GM19023 (cell line): ENCODE data around the gene CR1.
"Not testable (repeated sequence)": the region's sequence is repeated elsewhere in the genome, so short reads cannot be mapped to it uniquely, and the experiment has no call there.

Source experiments
- ATAC-seq: cut with Tn5 transposase; IDR thresholded peaks from one replicate; pipeline ENCODE4 v1.9.1; 2021; ENCODE audit warnings: mild to moderate bottlenecking, moderate library complexity; ENCODE audit not compliant: unreplicated experiment

The CR1 gene

GRCh38 chr1:207502726-207503125 is 6.8 kb downstream of the CR1 start:
- ATAC-seq = no peak

- no peak for ATAC-seq
These were observed 8.0 kb downstream of the CR1 start for GRCh38 chr1:207503950-207504349.

GRCh38 chr1:207504438-207504837 is 8.5 kb downstream of the CR1 start:
- ATAC-seq = no peak

- no peak for ATAC-seq
These were observed 14.5 kb downstream of the CR1 start for GRCh38 chr1:207510444-207510843.

GRCh38 chr1:207514890-207515289 is 18.9 kb downstream of the CR1 start:
- no peak for ATAC-seq

GRCh38 chr1:207516729-207517128 is 20.8 kb downstream of the CR1 start:
- no peak for ATAC-seq

- no peak for ATAC-seq
These were observed 22.8 kb downstream of the CR1 start for GRCh38 chr1:207518608-207519236.

- no peak for ATAC-seq
These were observed 23.8 kb downstream of the CR1 start for GRCh38 chr1:207519505-207520399.

GRCh38 chr1:207520400-207521345 is 24.7 kb downstream of the CR1 start:
- ATAC-seq = not testable (repeated sequence)

GRCh38 chr1:207525239-207525638 is 29.3 kb downstream of the CR1 start:
- ATAC-seq = not testable (repeated sequence)

- ATAC-seq = not testable (repeated sequence)
These were observed 32.4 kb downstream of the CR1 start for GRCh38 chr1:207528401-207528800.

GRCh38 chr1:207536263-207536662 is 40.3 kb downstream of the CR1 start:
- not testable (repeated sequence) for ATAC-seq

GRCh38 chr1:207546677-207547357 is 50.9 kb downstream of the CR1 start:
- not testable (repeated sequence) for ATAC-seq

GRCh38 chr1:207554823-207555222 is 58.9 kb downstream of the CR1 start:
- not testable (repeated sequence) for ATAC-seq

GRCh38 chr1:207565546-207566468 is 69.8 kb downstream of the CR1 start:
- ATAC-seq = no peak

GRCh38 chr1:207571926-207572325 is 76.0 kb downstream of the CR1 start:
- ATAC-seq = not testable (repeated sequence)

GRCh38 chr1:207573074-207573473 is 77.1 kb downstream of the CR1 start:
- not testable (repeated sequence) for ATAC-seq

- not testable (repeated sequence) for ATAC-seq
These were observed 79.4 kb downstream of the CR1 start for GRCh38 chr1:207575381-207575780.

- no peak for ATAC-seq
These were observed 83.0 kb downstream of the CR1 start for GRCh38 chr1:207578796-207579435.
